K562 (cell line): Measurements from ENCODE around the gene GSTO2.

Experiments used
- ASH1L ChIP-seq: fragments of 450-650 bp; IDR thresholded peaks from 2 replicates; pipeline ENCODE4 v1.6.1; 2018; ENCODE audit warnings: borderline replicate concordance, mild to moderate bottlenecking, low read depth; ENCODE audit not compliant: partially characterized antibody
- CEBPG ChIP-seq, 3 experiments: fragments of 200-800 bp in 1 of 3; sonication (Bioruptor generic) in 1 of 3; sonication (generic) in 1 of 3; formaldehyde crosslinking in 1 of 3; IDR thresholded peaks in 2 of 3; conservative IDR thresholded peaks in 1 of 3; 2 replicates each; pipeline versions ENCODE4 v1.6.1 to v1.8.0; 2016 to 2022; ENCODE audit warnings: missing compliant biosample characterization in 2 of 3, missing genetic modification characterization in 2 of 3, mild to moderate bottlenecking in 1 of 3, missing genetic modification reagents in 1 of 3
- CREM ChIP-seq: IDR thresholded peaks from 2 replicates; pipeline ENCODE4 v1.6.1; 2014; ENCODE audit warnings: antibody characterized with exemption, low read depth
- EZH2 ChIP-seq: IDR thresholded peaks from 2 replicates; pipeline ENCODE4 v1.6.1; 2012; ENCODE audit warnings: low read depth, mild to moderate bottlenecking, inconsistent platforms, low read length, borderline replicate concordance
- KDM4B ChIP-seq, 2 experiments: fragments of 450-650 bp in 1 of 2; sonication (generic) in 1 of 2; IDR thresholded peaks; 2 replicates each; pipeline ENCODE4 v1.6.1; 2016 to 2017; ENCODE audit warnings: borderline replicate concordance in 2 of 2, antibody characterized with exemption in 1 of 2, low read depth in 1 of 2, mild to moderate bottlenecking in 1 of 2
- RAD21 ChIP-seq, 2 experiments: fragments of 250-450 bp in 1 of 2; fragments of 450-650 bp in 1 of 2; sonication (Bioruptor Pico) in 1 of 2; formaldehyde crosslinking in 1 of 2; IDR thresholded peaks in 1 of 2; conservative IDR thresholded peaks in 1 of 2; 2 replicates each; pipeline versions ENCODE4 v1.4.0 to v1.8.0; 2020 to 2022; ENCODE audit warnings: mild to moderate bottlenecking in 2 of 2, moderate library complexity in 1 of 2
- SMARCA4 ChIP-seq: fragments of 450-650 bp; IDR thresholded peaks from 2 replicates; pipeline ENCODE4 v1.6.1; 2016
- SRSF9 ChIP-seq: fragments of 200-400 bp; formaldehyde crosslinking; IDR thresholded peaks from 2 replicates; pipeline ENCODE4 v1.6.1; 2017; ENCODE audit warnings: low read depth, low read length, borderline replicate concordance
- TBP ChIP-seq: optimal IDR thresholded peaks from 2 replicates; pipeline ENCODE3; 2011; ENCODE audit warnings: low read depth, low read length, improper control_type of control experiment
- ZBTB7A ChIP-seq: IDR thresholded peaks from 2 replicates; pipeline ENCODE4 v1.6.1; 2011; ENCODE audit warnings: low read depth, mild to moderate bottlenecking, low read length, moderate library complexity, borderline replicate concordance; ENCODE audit not compliant: control insufficient read depth
- ZKSCAN1 ChIP-seq: fragments of 150-350 bp; IDR thresholded peaks from 2 replicates; pipeline ENCODE4 v1.6.1; 2016; ENCODE audit warnings: low read depth, low read length
- TF ChIP-seq, protein P1 (sequence below): sonication (generic); formaldehyde crosslinking; IDR thresholded peaks from 2 replicates; pipeline ENCODE4 v1.8.1; 2023; ENCODE audit warnings: mild to moderate bottlenecking, missing genetic modification reagents
- TF ChIP-seq, protein P2 (sequence below): fragments of 150-350 bp; IDR thresholded peaks from 2 replicates; pipeline ENCODE4 v1.6.1; 2014; ENCODE audit warnings: low read depth, mild to moderate bottlenecking, low read length, borderline replicate concordance

DNA sequence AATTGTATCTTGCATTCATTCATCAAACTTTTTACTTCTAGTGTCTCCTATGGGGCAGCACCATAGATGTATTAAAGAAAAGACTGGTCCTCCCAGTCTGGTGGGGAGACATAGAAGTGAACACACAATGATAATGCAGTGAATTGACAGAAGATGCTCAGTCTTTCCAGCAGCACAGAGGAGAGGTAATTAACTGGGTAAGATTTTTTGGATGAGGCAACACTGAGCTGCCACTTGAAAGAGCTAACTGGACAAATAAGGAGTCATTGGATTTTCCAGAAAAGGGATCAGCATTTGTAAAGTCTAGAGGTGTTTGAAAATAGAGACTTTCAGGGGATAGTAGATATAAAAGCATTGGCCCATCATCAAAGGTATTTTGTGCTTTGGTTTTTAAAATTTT lies 76.5 kb downstream of the GSTO2 start:
- no peak for TF ChIP-seq SRSF9
- no peak for TF ChIP-seq ZKSCAN1
- no peak for TF ChIP-seq EZH2
- TF ChIP-seq, protein P1, sequence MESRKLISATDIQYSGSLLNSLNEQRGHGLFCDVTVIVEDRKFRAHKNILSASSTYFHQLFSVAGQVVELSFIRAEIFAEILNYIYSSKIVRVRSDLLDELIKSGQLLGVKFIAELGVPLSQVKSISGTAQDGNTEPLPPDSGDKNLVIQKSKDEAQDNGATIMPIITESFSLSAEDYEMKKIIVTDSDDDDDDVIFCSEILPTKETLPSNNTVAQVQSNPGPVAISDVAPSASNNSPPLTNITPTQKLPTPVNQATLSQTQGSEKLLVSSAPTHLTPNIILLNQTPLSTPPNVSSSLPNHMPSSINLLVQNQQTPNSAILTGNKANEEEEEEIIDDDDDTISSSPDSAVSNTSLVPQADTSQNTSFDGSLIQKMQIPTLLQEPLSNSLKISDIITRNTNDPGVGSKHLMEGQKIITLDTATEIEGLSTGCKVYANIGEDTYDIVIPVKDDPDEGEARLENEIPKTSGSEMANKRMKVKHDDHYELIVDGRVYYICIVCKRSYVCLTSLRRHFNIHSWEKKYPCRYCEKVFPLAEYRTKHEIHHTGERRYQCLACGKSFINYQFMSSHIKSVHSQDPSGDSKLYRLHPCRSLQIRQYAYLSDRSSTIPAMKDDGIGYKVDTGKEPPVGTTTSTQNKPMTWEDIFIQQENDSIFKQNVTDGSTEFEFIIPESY (CRISPR knock-in tag), result no peak
- TF ChIP-seq CEBPG (CRISPR knock-in tag; IDR thresholded peaks at IDR 0.05), result peak; percentile 74
- peak in 1 of 2 experiments; percentile 88; a peak in 2 of 4 replicates for TF ChIP-seq CEBPG (tag; conservative IDR thresholded peaks at IDR 0.05 in 1 of 2, IDR thresholded peaks at IDR 0.05 in 1 of 2)
- no peak for TF ChIP-seq RAD21 (CRISPR knock-in tag; conservative IDR thresholded peaks at IDR 0.05 in 1 of 2, IDR thresholded peaks at IDR 0.05 in 1 of 2)
- no peak for TF ChIP-seq SMARCA4
- no peak for TF ChIP-seq KDM4B (IDR thresholded peaks at IDR 0.05; ENCODE audit: borderline replicate concordance in 2 of 2, low read depth in 1 of 2)
- no peak for TF ChIP-seq ZBTB7A
- no peak for TF ChIP-seq CREM
- TF ChIP-seq TBP, result no peak
- TF ChIP-seq ASH1L, result no peak
- TF ChIP-seq, protein P2, sequence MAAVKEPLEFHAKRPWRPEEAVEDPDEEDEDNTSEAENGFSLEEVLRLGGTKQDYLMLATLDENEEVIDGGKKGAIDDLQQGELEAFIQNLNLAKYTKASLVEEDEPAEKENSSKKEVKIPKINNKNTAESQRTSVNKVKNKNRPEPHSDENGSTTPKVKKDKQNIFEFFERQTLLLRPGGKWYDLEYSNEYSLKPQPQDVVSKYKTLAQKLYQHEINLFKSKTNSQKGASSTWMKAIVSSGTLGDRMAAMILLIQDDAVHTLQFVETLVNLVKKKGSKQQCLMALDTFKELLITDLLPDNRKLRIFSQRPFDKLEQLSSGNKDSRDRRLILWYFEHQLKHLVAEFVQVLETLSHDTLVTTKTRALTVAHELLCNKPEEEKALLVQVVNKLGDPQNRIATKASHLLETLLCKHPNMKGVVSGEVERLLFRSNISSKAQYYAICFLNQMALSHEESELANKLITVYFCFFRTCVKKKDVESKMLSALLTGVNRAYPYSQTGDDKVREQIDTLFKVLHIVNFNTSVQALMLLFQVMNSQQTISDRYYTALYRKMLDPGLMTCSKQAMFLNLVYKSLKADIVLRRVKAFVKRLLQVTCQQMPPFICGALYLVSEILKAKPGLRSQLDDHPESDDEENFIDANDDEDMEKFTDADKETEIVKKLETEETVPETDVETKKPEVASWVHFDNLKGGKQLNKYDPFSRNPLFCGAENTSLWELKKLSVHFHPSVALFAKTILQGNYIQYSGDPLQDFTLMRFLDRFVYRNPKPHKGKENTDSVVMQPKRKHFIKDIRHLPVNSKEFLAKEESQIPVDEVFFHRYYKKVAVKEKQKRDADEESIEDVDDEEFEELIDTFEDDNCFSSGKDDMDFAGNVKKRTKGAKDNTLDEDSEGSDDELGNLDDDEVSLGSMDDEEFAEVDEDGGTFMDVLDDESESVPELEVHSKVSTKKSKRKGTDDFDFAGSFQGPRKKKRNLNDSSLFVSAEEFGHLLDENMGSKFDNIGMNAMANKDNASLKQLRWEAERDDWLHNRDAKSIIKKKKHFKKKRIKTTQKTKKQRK, result no peak
